NOMO-1 (cell line): ENCODE results near the gene GP1BA.

ENCODE experiments used
- DNase-seq, 2 experiments: peaks; one replicate each; lab custom pipeline; 2025; ENCODE audit not compliant: unreplicated experiment in 2 of 2; lab: John Stamatoyannopoulos, UW

GP1BA gene

GRCh38 chr17:4971826-4972225, 39.7 kb downstream of the GP1BA start:
- no peak for DNase-seq

- no peak for DNase-seq
These were observed 40.2 kb downstream of the GP1BA start for GRCh38 chr17:4972322-4972721.

- DNase-seq = no peak
These were observed 40.7 kb downstream of the GP1BA start for GRCh38 chr17:4972752-4973151.

GRCh38 chr17:4973256-4974114, 41.4 kb downstream of the GP1BA start:
- DNase-seq = no peak

GRCh38 chr17:4974115-4974670, 42.1 kb downstream of the GP1BA start:
- DNase-seq = no peak

GRCh38 chr17:4978726-4979125, 46.6 kb downstream of the GP1BA start:
- DNase-seq = peak; percentile 61 to 81

GRCh38 chr17:4980644-4981216, 48.7 kb downstream of the GP1BA start:
- no peak for DNase-seq

- DNase-seq = no peak
These were observed 50.2 kb downstream of the GP1BA start for GRCh38 chr17:4982305-4982704.
